GM18526 (cell line): ENCODE measurements around the gene COQ4.

ENCODE experiments used
- POLR2A ChIP-seq: IDR thresholded peaks from 3 replicates; pipeline ENCODE4 v1.6.1; 2011; ENCODE audit not compliant: insufficient read length; ENCODE audit errors: extremely low read depth

COQ4 gene

GRCh38 chr9:128296340-128297220, 26.1 kb upstream of the COQ4 start:
- no peak for TF ChIP-seq POLR2A

GRCh38 chr9:128297221-128297773, 25.3 kb upstream of the COQ4 start:
- TF ChIP-seq POLR2A = no peak

- no peak for TF ChIP-seq POLR2A
Observed at GRCh38 chr9:128298535-128299482, 23.8 kb upstream of the COQ4 start.

GRCh38 chr9:128304136-128304970, 18.3 kb upstream of the COQ4 start:
- no peak for TF ChIP-seq POLR2A

GRCh38 chr9:128304971-128305288, 17.7 kb upstream of the COQ4 start:
- TF ChIP-seq POLR2A = no peak

- no peak for TF ChIP-seq POLR2A
Observed at GRCh38 chr9:128309551-128309950, 13.1 kb upstream of the COQ4 start.

GRCh38 chr9:128310461-128310860, 12.2 kb upstream of the COQ4 start:
- no peak for TF ChIP-seq POLR2A

- TF ChIP-seq POLR2A = no peak
Observed at GRCh38 chr9:128314697-128315096, 7.9 kb upstream of the COQ4 start.

- no peak for TF ChIP-seq POLR2A
Observed at GRCh38 chr9:128316421-128316820, 6.2 kb upstream of the COQ4 start.

GRCh38 chr9:128317629-128318028, 5.0 kb upstream of the COQ4 start:
- TF ChIP-seq POLR2A = no peak

- TF ChIP-seq POLR2A = no peak
Observed at GRCh38 chr9:128321343-128321742, 1.3 kb upstream of the COQ4 start.

GRCh38 chr9:128321879-128322403, 698 bp upstream of the COQ4 start:
- no peak for TF ChIP-seq POLR2A

GRCh38 chr9:128323212-128323730, 632 bp downstream of the COQ4 start:
- no peak for TF ChIP-seq POLR2A

- no peak for TF ChIP-seq POLR2A
Observed at GRCh38 chr9:128323791-128324190, 1.2 kb downstream of the COQ4 start.

GRCh38 chr9:128324401-128324800, 1.8 kb downstream of the COQ4 start:
- no peak for TF ChIP-seq POLR2A

- TF ChIP-seq POLR2A = no peak
Observed at GRCh38 chr9:128325629-128326028, 3.0 kb downstream of the COQ4 start.
